Measurements from ENCODE around the gene RNASE9.

- TF ChIP-seq CTCF (IDR thresholded peaks at IDR 0.05) (no peak), TFCP2L1 (CRISPR knock-in tag; IDR thresholded peaks at IDR 0.05) (no peak), RAD21 (conservative IDR thresholded peaks at IDR 0.05 in 1 of 2, IDR thresholded peaks at IDR 0.05 in 1 of 2) (no peak), CEBPB (IDR thresholded peaks at IDR 0.05) (no peak), MAX (IDR thresholded peaks at IDR 0.05) (no peak), REST (IDR thresholded peaks at IDR 0.05) (no peak), POLR2A (IDR thresholded peaks at IDR 0.05; ENCODE audit: low read length) (no peak), NR3C1 (IDR thresholded peaks at IDR 0.05) (no peak), EHF (CRISPR knock-in tag; IDR thresholded peaks at IDR 0.05) (no peak), KDM1A (IDR thresholded peaks at IDR 0.05; ENCODE audit: low read depth) (no peak)
Measured at GRCh38 chr14:20524027-20524426, 36.8 kb downstream of the RNASE9 start.
